HG03520 (cell line): ENCODE data around the gene MEIS3.
"Not testable (repeated sequence)": the region's sequence is repeated elsewhere in the genome, so short reads cannot be mapped to it uniquely, and the experiment has no call there.

Source experiments
- ATAC-seq: cut with Tn5 transposase; IDR thresholded peaks from one replicate; pipeline ENCODE4 v1.9.1; 2021; ENCODE audit warnings: mild to moderate bottlenecking, moderate library complexity; ENCODE audit not compliant: unreplicated experiment

The MEIS3 gene

DNA sequence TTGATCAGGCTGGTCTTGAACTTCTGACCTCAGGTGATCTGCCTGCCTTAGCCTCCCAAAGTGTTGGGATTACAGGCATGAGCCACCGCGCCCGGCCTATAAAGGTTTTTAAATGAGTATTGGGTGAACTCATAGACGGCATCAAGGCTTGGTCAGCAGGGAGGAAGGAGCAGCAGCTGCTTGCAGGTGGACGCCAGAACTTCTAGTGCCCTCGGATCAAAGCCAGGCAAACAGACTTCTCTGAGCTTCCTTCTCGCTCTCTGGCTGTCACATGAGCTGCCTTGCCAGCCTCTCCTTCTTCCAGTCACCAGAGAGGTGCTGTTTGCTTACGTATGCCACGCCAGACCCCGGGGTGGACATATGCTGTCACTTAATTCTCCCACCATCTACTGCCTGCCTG, 53.9 kb downstream of the MEIS3 start:
- ATAC-seq: not testable (repeated sequence)

GRCh38 chr19:47363758-47364531, 55.4 kb downstream of the MEIS3 start:
- no peak for ATAC-seq

- no peak for ATAC-seq
Observed at GRCh38 chr19:47362321-47362720, 57.0 kb downstream of the MEIS3 start.

- ATAC-seq: no peak
Observed at GRCh38 chr19:47358936-47359335, 60.4 kb downstream of the MEIS3 start.

DNA sequence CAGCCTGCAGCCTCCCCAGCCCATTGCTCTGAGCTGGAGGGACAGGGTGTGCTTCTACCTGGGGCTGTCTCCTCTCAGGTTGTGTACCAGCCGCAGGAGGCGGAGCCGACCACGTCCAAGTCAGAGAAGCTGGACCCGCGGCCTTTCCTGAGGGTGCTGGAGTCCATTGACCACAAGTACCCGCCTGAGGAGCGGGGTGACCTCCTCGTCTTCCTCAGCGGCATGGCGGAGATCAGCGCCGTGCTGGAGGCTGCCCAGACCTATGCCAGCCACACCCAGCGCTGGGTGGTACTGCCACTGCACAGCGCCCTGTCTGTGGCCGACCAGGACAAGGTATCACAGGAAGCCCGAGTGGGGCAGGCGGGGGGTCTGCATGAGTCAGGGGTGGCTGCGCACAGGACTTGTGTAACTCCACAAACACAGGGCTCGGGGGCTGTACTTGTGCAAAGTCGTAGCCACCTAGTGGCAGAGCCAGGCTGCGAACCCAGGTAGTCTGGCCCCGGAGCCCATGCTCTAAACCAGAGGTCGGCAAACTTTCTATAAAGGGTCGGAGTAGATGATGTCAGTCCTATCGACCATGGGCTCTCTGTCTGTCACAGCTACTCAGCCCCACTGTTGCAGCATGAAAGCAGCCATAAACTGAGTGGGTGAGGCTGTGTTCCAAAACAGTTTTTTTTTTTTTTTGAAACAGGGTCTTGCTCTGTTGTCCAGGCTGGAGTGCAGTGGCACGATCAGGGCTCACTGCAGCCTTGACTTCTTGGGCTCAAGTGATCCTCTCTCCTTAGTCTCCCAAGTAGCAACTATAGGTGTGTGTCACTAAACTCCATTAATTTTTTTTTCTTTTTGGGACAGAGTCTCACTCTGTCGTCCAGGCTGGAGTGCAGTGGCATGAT, 61.3 kb downstream of the MEIS3 start:
- ATAC-seq: no peak

- ATAC-seq: no peak
Observed at GRCh38 chr19:47356900-47357299, 62.4 kb downstream of the MEIS3 start.

GRCh38 chr19:47353307-47353712, 66.0 kb downstream of the MEIS3 start:
- ATAC-seq: no peak
